ENCODE data around the gene VSX2. TPM values are rescaled to one million over a fixed set of nuclear protein-coding genes. Genes with fewer than 3 reads are reported as not detected.

Gene VSX2
- polyA plus RNA-seq, 1 of the 3 experiments (the other 2 are of a cell fraction): not detected

GRCh38 chr14:74242021-74242779 is 3.0 kb downstream of the VSX2 start:
- Histone ChIP-seq H3K9ac (no peak overlapping the region), H3K27me3 (ENCODE audit: insufficient read depth) (peaks cover 100% of the 10 kb centered on the region), H3K9me2 (no peaks in the 10 kb centered on the region), H3K4me1 (ENCODE audit: control insufficient read depth in 1 of 2, insufficient read depth in 2 of 2, low read depth in 1 of 2, low read length in 1 of 2) (no peaks in the 10 kb centered on the region; a peak in 1 of 4 replicates), H3K79me2 (ENCODE audit: insufficient read depth) (no peaks in the 10 kb centered on the region), H3K36me3 (replicated peaks in 1 of 2; ENCODE audit: control insufficient read depth in 1 of 2, insufficient read depth in 2 of 2, low read length in 1 of 2) (no peaks in the 10 kb centered on the region), H3K4me3 (ENCODE audit: low read depth in 2 of 2, low read length in 1 of 2) (no peak overlapping the region), H3K27ac (ENCODE audit: low read depth in 2 of 2, low read length in 1 of 2) (no peak overlapping the region), H2AFZ (ENCODE audit: low read depth) (no peak overlapping the region), H4K20me1 (ENCODE audit: insufficient read depth) (peaks cover 18% of the 10 kb centered on the region), H3K9me3 (no peaks in the 10 kb centered on the region), H3K4me2 (no peak overlapping the region), H3F3A (replicated peaks; ENCODE audit: insufficient read depth) (no peaks in the 10 kb centered on the region)
- DNase-seq: no peak
- CTCF ChIA-PET: interaction anchor here (0.6 to 6.2 kb wide), 7 partner anchors 9 to 130 kb away, joined by 3 to 30 read pairs (median 3); no protein-coding TSS in a partner anchor
- 16% methylated on average over 28 of the region's 28 CpGs for WGBS (ENCODE audit: low lambda C conversion rate)
- POLR2A ChIA-PET: no interaction called here
- TF ChIP-seq GATA2 (CRISPR knock-in tag; IDR thresholded peaks at IDR 0.05) (no peak), GABPA (IDR thresholded peaks at IDR 0.05; ENCODE audit: low read depth) (no peak), FOXJ3 (CRISPR knock-in tag; IDR thresholded peaks at IDR 0.05) (no peak), EZH2phosphoT487 (IDR thresholded peaks at IDR 0.05; ENCODE audit: borderline replicate concordance, low read depth) (0 out of 2 replicates have a peak, but pooled peaks have one; percentile 71), ELF1 (IDR thresholded peaks at IDR 0.05) (no peak), TEAD4 (IDR thresholded peaks at IDR 0.05; ENCODE audit: borderline replicate concordance, insufficient read depth) (no peak)
- TF ChIP-seq, protein P1, sequence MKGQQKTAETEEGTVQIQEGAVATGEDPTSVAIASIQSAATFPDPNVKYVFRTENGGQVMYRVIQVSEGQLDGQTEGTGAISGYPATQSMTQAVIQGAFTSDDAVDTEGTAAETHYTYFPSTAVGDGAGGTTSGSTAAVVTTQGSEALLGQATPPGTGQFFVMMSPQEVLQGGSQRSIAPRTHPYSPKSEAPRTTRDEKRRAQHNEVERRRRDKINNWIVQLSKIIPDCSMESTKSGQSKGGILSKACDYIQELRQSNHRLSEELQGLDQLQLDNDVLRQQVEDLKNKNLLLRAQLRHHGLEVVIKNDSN (IDR thresholded peaks at IDR 0.05; ENCODE audit: borderline replicate concordance, low read depth): no peak

DNA sequence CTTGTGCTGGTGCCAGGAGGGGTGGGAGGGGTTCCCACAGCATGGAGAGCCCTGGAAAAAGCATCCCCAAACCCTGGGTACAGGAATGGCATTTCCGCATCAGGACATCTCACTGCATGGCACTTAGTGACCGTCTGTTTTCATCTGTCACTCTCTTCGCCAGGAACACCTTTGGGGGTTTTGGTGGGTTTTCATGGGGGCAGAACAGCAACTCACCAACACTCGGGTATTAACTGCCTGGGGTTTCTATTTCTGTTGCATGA is 3.5 kb downstream of the VSX2 start:
- no peak for DNase-seq
- H3K4me3 ChIP-seq (ENCODE audit: low read depth in 2 of 2, low read length in 1 of 2): no peak overlapping the region
- H2AFZ ChIP-seq (ENCODE audit: low read depth): no peak overlapping the region
- CTCF ChIA-PET: interaction anchor here (0.6 to 6.2 kb wide), 4 partner anchors 8 to 14 kb away, joined by 3 to 30 read pairs (median 12); no protein-coding TSS in a partner anchor
- H3K9me3 ChIP-seq: no peaks in the 10 kb centered on the region
- WGBS (ENCODE audit: low lambda C conversion rate): 6% methylated on average over 4 of the region's 4 CpGs
- no peak overlapping the region for H3K9ac ChIP-seq
- H4K20me1 ChIP-seq (ENCODE audit: insufficient read depth): peaks cover 18% of the 10 kb centered on the region
- H3K36me3 ChIP-seq (replicated peaks in 1 of 2; ENCODE audit: control insufficient read depth in 1 of 2, insufficient read depth in 2 of 2, low read length in 1 of 2): no peaks in the 10 kb centered on the region
- H3K4me1 ChIP-seq (ENCODE audit: control insufficient read depth in 1 of 2, insufficient read depth in 2 of 2, low read depth in 1 of 2, low read length in 1 of 2): no peaks in the 10 kb centered on the region; a peak in 1 of 4 replicates
- no peaks in the 10 kb centered on the region for H3K9me2 ChIP-seq
- H3K79me2 ChIP-seq (ENCODE audit: insufficient read depth): no peaks in the 10 kb centered on the region
- H3K27me3 ChIP-seq (ENCODE audit: insufficient read depth): peaks cover 98% of the 10 kb centered on the region
- H3K4me2 ChIP-seq: no peak overlapping the region
- POLR2A ChIA-PET: no interaction called here
- no peak overlapping the region for H3K27ac ChIP-seq (ENCODE audit: low read depth in 2 of 2, low read length in 1 of 2)
- TF ChIP-seq GATA2 (CRISPR knock-in tag; IDR thresholded peaks at IDR 0.05) (no peak), IRF3 (IDR thresholded peaks at IDR 0.05; ENCODE audit: low read depth, low read length) (no peak), RXRA (IDR thresholded peaks at IDR 0.05; ENCODE audit: borderline replicate concordance, low read depth) (no peak), GABPA (IDR thresholded peaks at IDR 0.05; ENCODE audit: low read depth) (no peak), EZH2phosphoT487 (IDR thresholded peaks at IDR 0.05; ENCODE audit: borderline replicate concordance, low read depth) (no peak), ELF1 (IDR thresholded peaks at IDR 0.05) (no peak), FOXJ3 (CRISPR knock-in tag; IDR thresholded peaks at IDR 0.05) (no peak), NRF1 (IDR thresholded peaks at IDR 0.05; ENCODE audit: low read depth, low read length) (no peak), YY1 (IDR thresholded peaks at IDR 0.05; ENCODE audit: low read depth) (no peak)
- TF ChIP-seq, protein P2, sequence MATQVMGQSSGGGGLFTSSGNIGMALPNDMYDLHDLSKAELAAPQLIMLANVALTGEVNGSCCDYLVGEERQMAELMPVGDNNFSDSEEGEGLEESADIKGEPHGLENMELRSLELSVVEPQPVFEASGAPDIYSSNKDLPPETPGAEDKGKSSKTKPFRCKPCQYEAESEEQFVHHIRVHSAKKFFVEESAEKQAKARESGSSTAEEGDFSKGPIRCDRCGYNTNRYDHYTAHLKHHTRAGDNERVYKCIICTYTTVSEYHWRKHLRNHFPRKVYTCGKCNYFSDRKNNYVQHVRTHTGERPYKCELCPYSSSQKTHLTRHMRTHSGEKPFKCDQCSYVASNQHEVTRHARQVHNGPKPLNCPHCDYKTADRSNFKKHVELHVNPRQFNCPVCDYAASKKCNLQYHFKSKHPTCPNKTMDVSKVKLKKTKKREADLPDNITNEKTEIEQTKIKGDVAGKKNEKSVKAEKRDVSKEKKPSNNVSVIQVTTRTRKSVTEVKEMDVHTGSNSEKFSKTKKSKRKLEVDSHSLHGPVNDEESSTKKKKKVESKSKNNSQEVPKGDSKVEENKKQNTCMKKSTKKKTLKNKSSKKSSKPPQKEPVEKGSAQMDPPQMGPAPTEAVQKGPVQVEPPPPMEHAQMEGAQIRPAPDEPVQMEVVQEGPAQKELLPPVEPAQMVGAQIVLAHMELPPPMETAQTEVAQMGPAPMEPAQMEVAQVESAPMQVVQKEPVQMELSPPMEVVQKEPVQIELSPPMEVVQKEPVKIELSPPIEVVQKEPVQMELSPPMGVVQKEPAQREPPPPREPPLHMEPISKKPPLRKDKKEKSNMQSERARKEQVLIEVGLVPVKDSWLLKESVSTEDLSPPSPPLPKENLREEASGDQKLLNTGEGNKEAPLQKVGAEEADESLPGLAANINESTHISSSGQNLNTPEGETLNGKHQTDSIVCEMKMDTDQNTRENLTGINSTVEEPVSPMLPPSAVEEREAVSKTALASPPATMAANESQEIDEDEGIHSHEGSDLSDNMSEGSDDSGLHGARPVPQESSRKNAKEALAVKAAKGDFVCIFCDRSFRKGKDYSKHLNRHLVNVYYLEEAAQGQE (IDR thresholded peaks at IDR 0.05; ENCODE audit: low read depth, low read length): no peak
- H3F3A ChIP-seq (replicated peaks; ENCODE audit: insufficient read depth): no peaks in the 10 kb centered on the region

Data from SK-N-SH (cell line).